ENCODE measurements around the gene TMEM270.
"Not testable (repeated sequence)": the region's sequence is repeated elsewhere in the genome, so short reads cannot be mapped to it uniquely, and the experiment has no call there.

The TMEM270 gene

DNA sequence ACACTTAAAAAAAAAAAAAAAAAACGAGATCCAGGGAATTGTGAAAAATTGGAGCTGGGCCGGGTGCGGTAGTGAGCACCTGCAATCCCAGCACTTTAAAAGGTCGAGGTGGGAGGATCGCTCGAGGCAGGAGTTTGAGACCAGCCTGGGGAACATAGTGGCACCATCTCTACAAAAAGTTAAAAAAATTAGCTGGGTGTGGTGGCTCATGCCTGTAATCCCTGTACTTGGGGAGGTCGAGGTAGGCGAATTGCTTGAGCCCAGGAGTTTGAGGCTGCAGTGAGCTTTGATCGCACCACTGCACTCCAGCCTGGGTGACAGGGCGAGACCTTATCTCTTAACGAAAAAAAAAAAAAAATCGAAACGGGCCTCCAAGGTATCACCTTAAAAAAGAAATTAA, 28.2 kb upstream of the TMEM270 start:
- TF ChIP-seq, protein P1, sequence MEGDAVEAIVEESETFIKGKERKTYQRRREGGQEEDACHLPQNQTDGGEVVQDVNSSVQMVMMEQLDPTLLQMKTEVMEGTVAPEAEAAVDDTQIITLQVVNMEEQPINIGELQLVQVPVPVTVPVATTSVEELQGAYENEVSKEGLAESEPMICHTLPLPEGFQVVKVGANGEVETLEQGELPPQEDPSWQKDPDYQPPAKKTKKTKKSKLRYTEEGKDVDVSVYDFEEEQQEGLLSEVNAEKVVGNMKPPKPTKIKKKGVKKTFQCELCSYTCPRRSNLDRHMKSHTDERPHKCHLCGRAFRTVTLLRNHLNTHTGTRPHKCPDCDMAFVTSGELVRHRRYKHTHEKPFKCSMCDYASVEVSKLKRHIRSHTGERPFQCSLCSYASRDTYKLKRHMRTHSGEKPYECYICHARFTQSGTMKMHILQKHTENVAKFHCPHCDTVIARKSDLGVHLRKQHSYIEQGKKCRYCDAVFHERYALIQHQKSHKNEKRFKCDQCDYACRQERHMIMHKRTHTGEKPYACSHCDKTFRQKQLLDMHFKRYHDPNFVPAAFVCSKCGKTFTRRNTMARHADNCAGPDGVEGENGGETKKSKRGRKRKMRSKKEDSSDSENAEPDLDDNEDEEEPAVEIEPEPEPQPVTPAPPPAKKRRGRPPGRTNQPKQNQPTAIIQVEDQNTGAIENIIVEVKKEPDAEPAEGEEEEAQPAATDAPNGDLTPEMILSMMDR (IDR thresholded peaks at IDR 0.05; ENCODE audit: low read depth, low read length, missing control alignments) = no peak
- no peak overlapping the region for H3K4me3 ChIP-seq (replicated peaks; ENCODE audit: low read depth, low read length)
- no peak for DNase-seq (ENCODE audit: extremely low read depth, low read depth)

DNA sequence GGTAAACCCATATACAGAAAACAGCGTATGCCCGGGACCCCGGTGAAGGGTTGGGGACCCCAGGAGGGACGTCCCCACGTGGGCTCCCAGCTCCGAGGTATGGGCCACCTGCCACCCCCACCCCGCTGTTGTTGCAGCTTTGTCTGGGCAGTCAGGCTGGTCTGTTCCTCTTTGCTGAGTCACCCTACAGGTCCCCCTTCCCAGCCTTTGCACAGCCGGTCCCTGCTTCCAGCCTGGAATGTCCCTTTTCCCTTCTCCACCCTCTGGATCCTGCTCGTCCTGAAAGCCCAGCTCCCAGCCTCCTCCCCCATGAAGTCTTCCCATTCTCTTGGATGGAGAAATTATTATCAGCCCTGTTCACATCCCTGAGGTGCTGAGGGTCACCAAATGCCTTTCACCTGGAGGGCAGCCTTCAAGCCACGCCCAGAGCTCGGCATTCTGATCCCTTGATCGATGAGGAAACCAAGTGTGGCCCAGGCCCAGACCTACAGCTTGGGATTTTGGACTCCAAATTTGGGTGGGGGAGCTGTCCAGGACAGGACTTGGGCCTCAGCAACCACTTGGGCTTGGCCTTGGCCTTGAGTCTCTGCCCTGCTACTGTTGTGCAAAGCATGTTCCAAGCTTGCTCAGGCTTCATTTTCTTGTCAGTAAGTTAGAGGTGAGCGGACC, 27.6 kb upstream of the TMEM270 start:
- no peak for DNase-seq (ENCODE audit: extremely low read depth, low read depth)
- no peak overlapping the region for H3K4me3 ChIP-seq (replicated peaks; ENCODE audit: low read depth, low read length)
- TF ChIP-seq, protein P1 (IDR thresholded peaks at IDR 0.05; ENCODE audit: low read depth, low read length, missing control alignments) = no peak

DNA sequence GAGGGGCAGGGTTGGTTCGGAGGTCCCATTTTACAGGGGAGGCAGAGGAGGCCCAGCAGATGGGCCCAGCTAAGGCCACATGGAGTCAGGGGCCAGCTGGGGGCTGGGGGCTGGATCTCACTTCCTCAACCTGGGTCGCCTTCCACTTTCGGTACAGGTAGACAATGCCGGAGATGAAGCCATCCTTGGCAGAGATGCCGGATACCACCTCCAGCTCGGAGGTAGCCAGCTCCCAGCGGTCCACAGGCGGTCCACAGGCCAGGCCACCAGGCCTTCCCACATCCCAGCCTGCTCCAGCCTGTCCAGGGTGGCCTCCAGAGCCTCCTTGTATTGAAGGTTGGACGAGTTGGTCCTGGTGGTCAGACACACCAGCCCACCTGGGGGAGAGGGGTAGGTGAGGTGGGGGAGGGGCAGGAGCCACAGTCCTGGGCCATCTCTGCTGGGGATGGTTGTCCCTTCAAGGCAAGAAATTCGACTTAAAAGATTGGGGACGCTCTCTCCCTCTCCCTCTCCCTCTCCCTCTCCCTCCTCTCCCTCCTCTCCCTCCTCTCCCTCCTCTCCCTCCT, 26.2 kb upstream of the TMEM270 start:
- no peak for DNase-seq (ENCODE audit: extremely low read depth, low read depth)
- no peak overlapping the region for H3K4me3 ChIP-seq (replicated peaks; ENCODE audit: low read depth, low read length)
- TF ChIP-seq, protein P1 (IDR thresholded peaks at IDR 0.05; ENCODE audit: low read depth, low read length, missing control alignments) = no peak

DNA sequence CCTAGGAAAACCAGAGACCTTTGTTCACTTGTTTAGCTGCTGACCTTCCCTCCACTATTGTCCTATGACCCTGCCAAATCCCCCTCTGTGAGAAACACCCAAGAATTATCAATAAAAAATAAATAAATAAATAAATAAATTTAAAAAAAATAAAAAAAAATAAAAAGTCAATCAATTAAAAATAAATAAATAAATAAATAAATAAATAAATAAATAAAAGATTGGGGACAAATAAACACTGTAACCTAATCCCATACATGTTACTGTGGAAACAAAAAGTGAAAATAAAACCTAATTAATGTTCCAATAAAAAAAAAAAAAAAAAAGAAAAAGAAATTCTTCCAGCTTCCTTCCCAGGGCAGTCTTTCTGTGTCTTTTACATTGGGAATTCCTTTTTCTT, 23.8 kb upstream of the TMEM270 start:
- DNase-seq (ENCODE audit: extremely low read depth, low read depth); H3K4me3 ChIP-seq (replicated peaks; ENCODE audit: low read depth, low read length): not testable (repeated sequence)

DNA sequence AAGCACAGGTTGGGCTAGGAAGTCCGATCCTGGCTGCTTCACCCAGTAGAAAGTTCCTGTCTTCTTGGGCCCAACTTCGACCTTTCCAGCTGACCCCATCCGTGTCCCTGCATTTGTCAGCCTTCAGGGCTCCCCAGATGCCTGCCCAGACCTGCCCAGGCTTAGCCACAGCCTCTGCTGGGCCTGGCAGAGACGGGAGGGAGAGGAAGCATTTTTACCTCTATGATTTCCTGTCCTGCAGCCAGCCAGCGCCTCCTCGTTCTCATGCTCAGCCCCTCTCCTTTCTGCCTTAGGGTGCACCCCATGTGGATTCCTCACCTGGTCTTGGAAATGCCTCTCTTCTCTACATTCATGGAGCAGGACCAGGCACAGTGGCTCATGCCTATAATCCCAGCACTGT, 22.3 kb upstream of the TMEM270 start:
- no peak for DNase-seq (ENCODE audit: extremely low read depth, low read depth)
- TF ChIP-seq, protein P1 (IDR thresholded peaks at IDR 0.05; ENCODE audit: low read depth, low read length, missing control alignments) = no peak
- H3K4me3 ChIP-seq (replicated peaks; ENCODE audit: low read depth, low read length) = no peak overlapping the region

DNA sequence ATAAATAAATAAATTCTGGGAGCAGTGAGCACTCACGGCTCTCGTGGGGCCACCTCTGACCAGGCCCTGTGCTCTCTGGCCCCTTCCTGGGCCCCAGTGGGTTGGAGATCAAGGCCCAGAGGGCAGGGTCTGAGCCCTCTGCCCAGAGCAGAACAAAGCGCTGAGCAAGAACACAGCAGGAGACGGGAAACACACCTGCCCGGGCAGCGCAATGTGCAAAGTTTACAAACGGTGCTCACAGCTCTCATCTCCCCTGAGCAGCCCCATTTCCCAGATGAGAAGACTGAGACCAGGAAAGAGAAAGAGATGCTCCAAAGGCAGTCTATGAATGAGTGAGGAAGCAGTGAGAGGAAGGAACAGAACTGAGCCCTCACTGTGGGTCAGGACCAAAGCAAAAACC, 21.7 kb upstream of the TMEM270 start:
- no peak for DNase-seq (ENCODE audit: extremely low read depth, low read depth)
- TF ChIP-seq, protein P1 (IDR thresholded peaks at IDR 0.05; ENCODE audit: low read depth, low read length, missing control alignments) = no peak

DNA sequence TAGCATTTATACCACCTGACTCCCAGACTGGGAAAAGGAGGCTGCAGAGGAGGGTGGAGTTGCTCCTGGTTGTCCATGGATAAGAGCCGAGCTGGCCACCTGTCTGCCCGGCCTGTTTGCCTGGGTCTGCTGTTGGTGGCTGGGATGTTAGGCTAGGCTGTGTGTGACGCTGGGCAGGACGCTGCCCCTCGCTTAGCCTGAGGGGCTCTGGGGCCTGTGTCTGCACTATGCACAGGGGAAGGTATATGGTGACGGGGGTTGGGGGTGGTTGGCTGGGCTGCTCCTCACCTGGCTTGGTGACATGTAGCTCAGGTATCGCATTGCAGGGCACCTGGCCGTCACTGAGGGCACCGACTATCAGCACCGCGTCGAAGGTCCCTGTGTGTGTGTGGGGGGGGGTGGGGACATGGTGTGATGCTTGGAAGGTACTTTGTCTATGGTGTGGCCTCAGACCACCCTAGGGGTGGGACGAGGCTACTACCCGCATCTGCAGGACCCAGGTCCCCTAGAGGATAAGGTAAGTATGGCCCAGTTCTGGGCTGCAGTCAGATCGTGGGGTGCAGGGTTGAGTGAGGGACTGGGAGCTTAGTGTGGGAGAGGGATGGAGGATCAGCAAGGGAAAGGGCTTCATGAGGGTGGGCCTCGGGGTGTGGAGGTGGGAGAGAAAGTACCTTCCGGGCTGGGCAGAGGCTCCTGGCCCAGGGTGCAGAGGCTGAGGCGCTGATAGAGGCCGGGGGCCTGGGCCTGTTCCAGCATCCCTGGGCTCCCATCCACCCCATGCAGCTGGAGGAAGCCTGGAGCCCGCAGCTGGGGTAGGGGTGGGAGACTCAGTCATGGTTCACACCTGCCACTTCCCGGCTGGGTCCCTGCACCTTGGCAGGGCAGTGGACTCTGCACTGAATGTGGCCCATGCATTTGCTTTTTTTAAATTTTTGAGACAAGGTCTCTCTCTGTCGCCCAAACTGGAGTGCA, 20.9 kb upstream of the TMEM270 start:
- no peak for DNase-seq (ENCODE audit: extremely low read depth, low read depth)
- TF ChIP-seq, protein P1 (IDR thresholded peaks at IDR 0.05; ENCODE audit: low read depth, low read length, missing control alignments) = no peak
- no peak overlapping the region for H3K4me3 ChIP-seq (replicated peaks; ENCODE audit: low read depth, low read length)

More for the DNA sequence above, 21.7 kb upstream of the TMEM270 start:
- no peak overlapping the region for H3K4me3 ChIP-seq (replicated peaks; ENCODE audit: low read depth, low read length)
